BLaER1 treated with 17β-estradiol and CSF1 and Interleukin-3, amounts not matched to agents 10 nM and 100 nM (cell line): ENCODE measurements around the gene RAB30.
A peak's percentile ranks its signal among the peaks of the same experiment; 100 is the strongest.

Experiments
- H3K27ac ChIP-seq, 11 experiments: shearing (Covaris generic); formaldehyde crosslinking; 2 replicates each; pipeline ENCODE4 v1.8.1; 2022
- H3K27me3 ChIP-seq, 11 experiments: shearing (Covaris generic); formaldehyde crosslinking; 2 replicates each; pipeline ENCODE4 v1.8.1; 2022
- H3K36me3 ChIP-seq, 11 experiments: shearing (Covaris generic); formaldehyde crosslinking; 2 replicates each; pipeline ENCODE4 v1.8.1; 2022
- H3K4me1 ChIP-seq, 10 experiments: shearing (Covaris generic); formaldehyde crosslinking; 2 replicates each; pipeline ENCODE4 v1.8.1; 2022
- H3K4me2 ChIP-seq, 11 experiments: shearing (Covaris generic); formaldehyde crosslinking; 2 replicates each; pipeline ENCODE4 v1.8.1; 2022
- H3K4me3 ChIP-seq, 10 experiments: shearing (Covaris generic); formaldehyde crosslinking; 2 replicates each; pipeline ENCODE4 v1.8.1; 2022
- H3K9ac ChIP-seq, 11 experiments: shearing (Covaris generic); formaldehyde crosslinking; 2 replicates each; pipeline ENCODE4 v1.8.1; 2022
- H3K9me3 ChIP-seq, 11 experiments: shearing (Covaris generic); formaldehyde crosslinking; replicated peaks in 1 of 11; 2 replicates each; pipeline ENCODE4 v1.8.1; 2022
- H4K20me1 ChIP-seq, 11 experiments: shearing (Covaris generic); formaldehyde crosslinking; 2 replicates each; pipeline ENCODE4 v1.8.1; 2022
- Cebpa-rat ChIP-seq, 11 experiments: shearing (Covaris generic); IDR thresholded peaks; 2 replicates each; pipeline ENCODE4 v1.8.1; 2022

Gene RAB30

DNA sequence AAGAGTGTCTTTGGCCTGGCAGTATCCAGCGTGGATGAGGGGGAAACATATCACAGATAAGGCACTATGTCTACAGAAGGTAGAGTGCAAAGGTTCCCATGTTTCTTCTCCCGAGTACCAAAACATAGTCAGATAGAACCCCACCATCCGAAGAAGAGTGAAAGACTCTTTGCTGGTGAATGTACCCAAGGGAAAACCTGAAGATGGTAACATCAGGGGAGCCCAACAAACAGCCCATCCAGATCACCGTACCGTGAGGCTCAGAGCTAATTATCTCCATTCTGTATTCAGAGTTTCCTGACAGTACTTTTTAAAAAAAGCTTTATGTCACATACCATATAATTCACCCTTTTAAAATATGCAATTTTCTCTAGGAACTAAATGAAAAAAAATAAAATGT lies 44.4 kb downstream of the RAB30 start:
- no peak for TF ChIP-seq Cebpa-rat (IDR thresholded peaks at IDR 0.05)
- no peak overlapping the region for H3K4me2 ChIP-seq

DNA sequence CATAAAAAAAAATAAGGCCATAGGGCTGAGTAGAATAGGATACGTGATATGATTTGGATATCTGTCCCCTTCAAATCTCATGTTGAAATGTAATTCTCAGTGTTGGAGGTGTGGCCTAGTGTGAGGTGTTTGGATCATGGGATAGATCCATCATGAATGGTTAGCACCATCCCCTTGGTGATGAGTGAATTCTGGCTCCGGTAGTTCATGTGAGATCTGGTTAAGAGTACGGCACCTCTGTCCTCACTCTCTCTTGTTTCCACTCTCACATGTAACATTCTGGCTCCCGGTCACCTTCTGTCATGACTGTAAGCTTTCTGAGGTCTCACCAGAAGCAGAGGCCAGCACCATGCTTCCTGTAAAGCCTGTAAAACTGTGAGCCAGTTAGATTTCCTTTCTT lies 45.5 kb downstream of the RAB30 start:
- Histone ChIP-seq H3K36me3 (0 out of 22 replicates have a peak, but pooled peaks cover 0 to 3% (median 0%) of the 10 kb centered on the region in 11 experiments), H3K4me3 (no peak overlapping the region), H3K9ac (no peak overlapping the region), H3K4me2 (no peak overlapping the region), H3K9me3 (peaks cover under 1 to 4% (median 3%) of the 10 kb centered on the region in 11 experiments; a peak in 18 of 22 replicates), H4K20me1 (no peaks in the 10 kb centered on the region), H3K27ac (no peak overlapping the region), H3K4me1 (peaks cover 5 to 26% (median 7%) of the 10 kb centered on the region in 10 experiments; a peak in 13 of 20 replicates), H3K27me3 (no peaks in the 10 kb centered on the region)
- TF ChIP-seq Cebpa-rat (IDR thresholded peaks at IDR 0.05): no peak

More for the DNA sequence above, 44.4 kb downstream of the RAB30 start:
- peaks cover 5 to 26% (median 7%) of the 10 kb centered on the region in 10 experiments; a peak in 13 of 20 replicates for H3K4me1 ChIP-seq
- H3K27ac ChIP-seq: no peak overlapping the region
- no peaks in the 10 kb centered on the region for H4K20me1 ChIP-seq
- H3K9me3 ChIP-seq: no peaks in the 10 kb centered on the region
- no peak overlapping the region for H3K9ac ChIP-seq
- no peaks in the 10 kb centered on the region for H3K36me3 ChIP-seq
- peaks cover 0 to 6% (median 4%) of the 10 kb centered on the region in 11 experiments; a peak in 13 of 22 replicates for H3K27me3 ChIP-seq
- H3K4me3 ChIP-seq: no peak overlapping the region

DNA sequence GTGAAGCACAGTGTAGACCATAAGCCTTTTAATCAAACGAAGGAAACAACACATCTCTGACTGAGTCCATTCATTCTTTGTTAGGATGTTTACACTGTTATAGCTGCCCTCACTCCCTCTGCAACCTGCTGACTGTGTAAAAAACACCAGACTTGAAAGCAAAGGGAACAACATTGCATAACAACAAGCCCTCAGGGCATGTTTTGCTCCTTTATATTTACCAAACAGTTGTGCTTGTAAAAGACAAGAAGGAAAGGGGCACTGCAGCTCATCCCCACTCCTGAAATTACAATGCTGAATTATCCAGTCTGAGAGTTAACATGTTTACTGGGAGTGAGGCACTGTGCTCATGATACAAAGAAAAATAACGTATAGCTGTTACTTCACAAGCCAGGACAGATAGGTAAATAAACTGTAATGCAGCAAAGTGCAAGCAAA lies 46.4 kb downstream of the RAB30 start:
- Histone ChIP-seq H3K4me2 (peak overlapping the region in 2 of 11 experiments; percentile 61 to 80; a peak in 4 of 22 replicates), H3K9ac (no peak overlapping the region), H4K20me1 (no peaks in the 10 kb centered on the region), H3K27me3 (no peaks in the 10 kb centered on the region), H3K4me1 (peaks cover 5 to 26% (median 7%) of the 10 kb centered on the region in 10 experiments; a peak in 13 of 20 replicates), H3K27ac (no peak overlapping the region), H3K4me3 (no peak overlapping the region), H3K36me3 (0 out of 22 replicates have a peak, but pooled peaks cover 0 to 8% (median 0%) of the 10 kb centered on the region in 11 experiments), H3K9me3 (peaks cover 10 to 13% (median 12%) of the 10 kb centered on the region in 11 experiments)
- no peak for TF ChIP-seq Cebpa-rat (IDR thresholded peaks at IDR 0.05)

- no peaks in the 10 kb centered on the region for H3K27me3 ChIP-seq
- peaks cover 5 to 26% (median 7%) of the 10 kb centered on the region in 10 experiments; a peak in 13 of 20 replicates for H3K4me1 ChIP-seq
- no peak overlapping the region for H3K4me3 ChIP-seq
- H3K4me2 ChIP-seq: peak overlapping the region in 9 of 11 experiments; percentile 4 to 80 (median 20); a peak in 10 of 22 replicates
- TF ChIP-seq Cebpa-rat (IDR thresholded peaks at IDR 0.05): no peak
- no peaks in the 10 kb centered on the region for H4K20me1 ChIP-seq
- no peak overlapping the region for H3K27ac ChIP-seq
- 0 out of 22 replicates have a peak, but pooled peaks cover 0 to 8% (median 0%) of the 10 kb centered on the region in 11 experiments for H3K36me3 ChIP-seq
- H3K9me3 ChIP-seq: peaks cover 11 to 18% (median 15%) of the 10 kb centered on the region in 11 experiments
- no peak overlapping the region for H3K9ac ChIP-seq
Observed at GRCh38 chr11:83024270-83024854, 47.3 kb downstream of the RAB30 start.

- H4K20me1 ChIP-seq: no peaks in the 10 kb centered on the region
- H3K4me2 ChIP-seq: 0 out of 22 replicates have a peak overlapping the region, but pooled peaks of 1 of the 11 experiments have one; percentile 80
- H3K36me3 ChIP-seq: 0 out of 22 replicates have a peak, but pooled peaks cover 0 to 8% (median 0%) of the 10 kb centered on the region in 11 experiments
- H3K9me3 ChIP-seq: peaks cover 11 to 18% (median 15%) of the 10 kb centered on the region in 11 experiments
- H3K9ac ChIP-seq: no peak overlapping the region
- no peak for TF ChIP-seq Cebpa-rat (IDR thresholded peaks at IDR 0.05)
- peaks cover 5 to 26% (median 7%) of the 10 kb centered on the region in 10 experiments; a peak in 13 of 20 replicates for H3K4me1 ChIP-seq
- H3K27me3 ChIP-seq: no peaks in the 10 kb centered on the region
- no peak overlapping the region for H3K27ac ChIP-seq
- no peak overlapping the region for H3K4me3 ChIP-seq
Observed at GRCh38 chr11:83023410-83023809, 48.3 kb downstream of the RAB30 start.

DNA sequence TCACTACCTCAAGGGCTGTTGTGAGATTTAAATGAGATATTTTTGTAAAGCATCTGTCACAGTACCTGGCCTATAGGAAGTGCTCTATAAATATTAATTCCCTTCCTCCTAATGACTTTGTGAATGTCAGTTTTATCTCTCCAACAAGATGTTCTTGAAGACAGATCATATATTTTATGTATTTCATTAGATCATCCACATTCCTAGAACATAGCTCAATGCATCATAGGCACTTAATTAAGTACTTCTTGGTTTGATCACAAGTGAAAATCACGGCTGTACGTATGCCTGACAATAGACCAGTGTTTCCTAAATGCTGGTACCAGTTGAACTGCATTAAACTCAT lies 49.9 kb downstream of the RAB30 start:
- Histone ChIP-seq H3K27me3 (no peaks in the 10 kb centered on the region), H3K9me3 (peaks cover 11 to 18% (median 15%) of the 10 kb centered on the region in 11 experiments), H3K4me3 (no peak overlapping the region), H4K20me1 (no peaks in the 10 kb centered on the region), H3K36me3 (0 out of 22 replicates have a peak, but pooled peaks cover 0 to 8% (median 0%) of the 10 kb centered on the region in 11 experiments), H3K9ac (no peak overlapping the region), H3K27ac (no peak overlapping the region), H3K4me1 (peaks cover 5 to 26% (median 7%) of the 10 kb centered on the region in 10 experiments; a peak in 13 of 20 replicates), H3K4me2 (no peak overlapping the region)
- TF ChIP-seq Cebpa-rat (IDR thresholded peaks at IDR 0.05): no peak

DNA sequence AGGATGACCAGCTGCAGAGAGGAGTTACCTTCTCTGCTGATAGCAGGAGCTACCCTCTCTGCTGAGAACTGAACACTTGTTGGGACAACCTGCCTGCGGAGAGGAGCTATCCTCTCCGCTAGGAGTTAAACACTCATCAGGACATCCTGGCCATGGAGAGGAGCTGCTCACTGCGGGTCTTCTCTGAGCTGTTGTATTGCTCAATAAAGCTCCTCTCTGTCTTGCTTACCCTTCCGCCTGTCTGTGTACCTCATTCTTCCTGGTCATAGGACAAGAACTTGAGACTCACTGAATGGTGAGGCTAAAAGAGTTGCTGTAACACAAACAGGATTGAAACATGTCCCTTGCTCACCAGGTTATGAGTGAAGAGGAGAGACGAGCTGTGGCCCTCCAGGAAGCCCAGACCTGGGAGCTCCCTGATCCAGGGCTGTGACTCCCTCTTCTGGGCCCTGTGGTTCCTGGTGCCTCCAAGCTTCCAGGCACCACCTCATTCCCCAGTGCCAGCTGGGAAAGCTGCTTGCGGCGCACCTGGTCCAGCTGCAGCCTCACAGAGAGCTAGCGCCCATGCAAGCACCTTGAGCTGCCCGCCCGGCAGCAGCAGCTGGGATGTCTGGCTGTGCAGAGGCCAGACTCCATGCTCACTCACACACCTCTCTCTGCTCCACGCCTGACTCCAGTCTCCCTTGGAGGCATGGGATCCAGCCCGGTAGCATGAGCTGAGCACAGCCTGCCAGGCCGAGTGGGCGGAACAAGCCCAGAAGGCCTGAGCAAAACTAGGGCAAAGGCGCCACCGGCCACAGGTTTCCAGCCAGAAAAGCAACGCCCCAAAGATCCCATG lies 50.5 kb downstream of the RAB30 start:
- Histone ChIP-seq H3K4me2 (no peak overlapping the region), H3K9me3 (peaks cover 11 to 18% (median 15%) of the 10 kb centered on the region in 11 experiments), H4K20me1 (no peaks in the 10 kb centered on the region), H3K4me3 (no peak overlapping the region), H3K36me3 (0 out of 22 replicates have a peak, but pooled peaks cover 0 to 8% (median 0%) of the 10 kb centered on the region in 11 experiments), H3K27ac (no peak overlapping the region), H3K4me1 (peaks cover 5 to 26% (median 7%) of the 10 kb centered on the region in 10 experiments; a peak in 13 of 20 replicates), H3K9ac (no peak overlapping the region), H3K27me3 (no peaks in the 10 kb centered on the region)
- no peak for TF ChIP-seq Cebpa-rat (IDR thresholded peaks at IDR 0.05)

DNA sequence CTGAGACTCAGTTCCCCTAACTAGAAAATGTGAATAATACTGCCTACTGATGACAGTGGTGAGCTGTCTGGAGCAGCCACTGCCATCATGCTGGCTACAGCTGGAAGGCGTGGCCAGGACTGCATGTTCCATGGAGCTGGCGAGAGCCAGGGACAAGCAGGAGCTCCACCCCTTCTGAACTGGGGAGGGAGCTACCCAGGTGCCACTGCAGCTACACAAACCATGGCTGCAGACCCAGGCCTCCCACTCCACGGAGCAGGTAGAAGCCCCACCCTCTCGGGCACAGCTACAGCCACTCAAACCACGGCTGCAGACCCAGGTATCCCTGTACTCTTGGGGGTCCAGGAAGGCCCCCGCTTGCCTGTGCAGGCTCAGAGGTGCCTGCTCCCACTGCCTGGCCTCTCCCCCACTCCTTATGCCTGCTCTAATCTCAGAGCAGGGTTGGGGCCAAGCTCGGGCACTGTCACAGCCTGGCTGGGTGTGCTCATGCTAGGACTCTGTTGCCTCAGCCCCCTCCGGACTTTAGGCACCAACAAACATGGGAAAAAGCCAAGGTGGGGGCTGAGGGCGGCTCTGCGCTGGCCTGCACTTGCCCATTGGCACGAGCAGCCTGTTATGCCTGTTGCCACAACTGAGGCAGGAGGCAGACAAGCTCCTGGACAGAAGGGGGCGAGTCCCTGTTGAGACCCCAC lies 51.7 kb downstream of the RAB30 start:
- no peak overlapping the region for H3K9ac ChIP-seq
- no peaks in the 10 kb centered on the region for H4K20me1 ChIP-seq
- no peak overlapping the region for H3K4me3 ChIP-seq
- H3K36me3 ChIP-seq: 0 out of 22 replicates have a peak, but pooled peaks cover 0 to 8% (median 0%) of the 10 kb centered on the region in 11 experiments
- H3K27me3 ChIP-seq: no peaks in the 10 kb centered on the region
- H3K4me2 ChIP-seq: no peak overlapping the region
- H3K9me3 ChIP-seq: peaks cover 11 to 18% (median 15%) of the 10 kb centered on the region in 11 experiments
- no peak overlapping the region for H3K27ac ChIP-seq
- no peak for TF ChIP-seq Cebpa-rat (IDR thresholded peaks at IDR 0.05)
- peaks cover 5 to 17% (median 7%) of the 10 kb centered on the region in 10 experiments; a peak in 13 of 20 replicates for H3K4me1 ChIP-seq
